ENCODE data around the gene CCR3. TPM values are rescaled to one million over a fixed set of nuclear protein-coding genes. Genes with fewer than 3 reads are reported as not detected.

The CCR3 gene
- total RNA-seq, result under 1 TPM in 1 of 6 donors, not detected in 5; 0.13 TPM

GRCh38 chr3:46242120-46242519, at the start of gene CCR3:
Gene CCR3, plus strand, starts transcription at chr3:46242460. Its CDS starts 22,699 bp downstream, at chr3:46265159.
- ATAC-seq (ENCODE audit: low FRiP score in 2 of 2) (no peak), DNase-seq (no peak)
- Histone ChIP-seq H3K36me3 (no peaks in the 10 kb centered on the region), H3K4me1 (no peaks in the 10 kb centered on the region), H3K27ac (no peak within 1 kb of the TSS), H3K4me3 (no peak within 1 kb of the TSS), H3K9me3 (no peaks in the 10 kb centered on the region), H3K27me3 (no peaks in the 10 kb centered on the region)
- WGBS, 2 donors, result 68 to 75% methylated on average over 4 of the region's 4 CpGs
- TF ChIP-seq POLR2AphosphoS5 (IDR thresholded peaks at IDR 0.05) (no peak), EP300 (IDR thresholded peaks at IDR 0.05) (no peak), POLR2A (IDR thresholded peaks at IDR 0.05) (no peak), CTCF (IDR thresholded peaks at IDR 0.05) (no peak)

- TF ChIP-seq CTCF (IDR thresholded peaks at IDR 0.05) (no peak), POLR2AphosphoS5 (IDR thresholded peaks at IDR 0.05) (no peak), POLR2A (IDR thresholded peaks at IDR 0.05) (no peak), EP300 (IDR thresholded peaks at IDR 0.05) (no peak)
- Histone ChIP-seq H3K9me3 (peaks cover 0 to 6% (median 0%) of the 10 kb centered on the region in 4 donors), H3K27ac (no peak overlapping the region), H3K4me1 (no peaks in the 10 kb centered on the region), H3K4me3 (no peak overlapping the region), H3K36me3 (no peaks in the 10 kb centered on the region), H3K27me3 (no peaks in the 10 kb centered on the region)
- ATAC-seq (ENCODE audit: low FRiP score in 2 of 2), result no peak
- 85 to 90% methylated on average over 5 of the region's 5 CpGs for WGBS, 2 donors
- no peak for DNase-seq
These were observed 49.3 kb upstream of the CCR3 start for GRCh38 chr3:46192939-46193338.

- H3K27me3 ChIP-seq, result no peaks in the 10 kb centered on the region
- no peaks in the 10 kb centered on the region for H3K36me3 ChIP-seq
- peaks cover 0 to 6% (median 0%) of the 10 kb centered on the region in 4 donors for H3K9me3 ChIP-seq
- 45 to 82% methylated on average over 1 of the region's 1 CpG for WGBS, 2 donors
- H3K27ac ChIP-seq, result no peak overlapping the region
- no peak for DNase-seq
- H3K4me1 ChIP-seq, result no peaks in the 10 kb centered on the region
- TF ChIP-seq POLR2AphosphoS5 (IDR thresholded peaks at IDR 0.05) (no peak), POLR2A (IDR thresholded peaks at IDR 0.05) (no peak), CTCF (IDR thresholded peaks at IDR 0.05) (no peak), EP300 (IDR thresholded peaks at IDR 0.05) (no peak)
- H3K4me3 ChIP-seq, result no peak overlapping the region
- ATAC-seq (ENCODE audit: low FRiP score in 2 of 2), result peak in 1 of 2 donors; percentile 56
These were observed 48.8 kb upstream of the CCR3 start for GRCh38 chr3:46193436-46193835.

GRCh38 chr3:46194868-46195553, 47.2 kb upstream of the CCR3 start:
- no peak overlapping the region for H3K4me3 ChIP-seq
- ATAC-seq (ENCODE audit: low FRiP score in 2 of 2) (no peak), DNase-seq (no peak)
- WGBS, 2 donors, result 86 to 93% methylated on average over 4 of the region's 4 CpGs
- no peak for TF ChIP-seq POLR2AphosphoS5 (IDR thresholded peaks at IDR 0.05)
- no peak for TF ChIP-seq CTCF (IDR thresholded peaks at IDR 0.05)
- no peak for TF ChIP-seq EP300 (IDR thresholded peaks at IDR 0.05)
- no peak for TF ChIP-seq POLR2A (IDR thresholded peaks at IDR 0.05)
- no peaks in the 10 kb centered on the region for H3K4me1 ChIP-seq
- no peaks in the 10 kb centered on the region for H3K36me3 ChIP-seq
- no peak overlapping the region for H3K27ac ChIP-seq
- peaks cover 0 to 6% (median 0%) of the 10 kb centered on the region in 4 donors for H3K9me3 ChIP-seq
- no peaks in the 10 kb centered on the region for H3K27me3 ChIP-seq
